ENCODE data around the gene USH2A.

DNA sequence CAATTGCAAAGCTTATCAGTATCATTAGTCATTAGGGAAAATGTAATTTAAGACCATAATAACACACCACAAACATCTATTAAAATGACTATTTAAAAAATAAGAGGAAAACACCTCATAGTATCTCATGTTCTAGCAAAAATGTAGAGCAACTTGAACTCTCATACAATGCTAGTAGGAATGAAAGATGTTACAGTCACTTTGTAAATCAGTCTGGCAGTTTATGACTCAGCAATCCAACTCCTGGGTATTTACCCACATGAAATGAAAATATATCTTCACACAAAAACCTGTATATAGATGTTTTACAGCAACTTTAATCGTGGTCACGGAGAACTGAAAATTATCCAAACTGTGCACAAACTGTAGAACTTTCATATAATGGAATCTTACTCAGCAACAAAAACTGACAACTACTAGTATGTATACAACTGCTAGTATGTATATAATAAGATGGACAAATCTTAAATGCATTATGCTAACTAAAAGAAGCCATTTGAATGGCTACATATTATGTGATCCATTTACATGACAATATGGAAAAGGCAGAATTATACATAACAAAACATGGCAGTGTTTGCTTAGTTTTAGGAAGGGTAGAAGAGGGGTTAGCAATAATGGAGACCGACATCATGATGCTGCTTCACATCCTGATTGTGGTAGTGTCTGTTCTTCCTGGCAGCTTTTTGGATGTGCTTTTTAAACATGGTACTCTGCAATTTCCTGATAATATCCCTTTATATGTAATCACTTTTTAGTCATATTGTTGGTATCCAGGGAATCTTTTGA lies 589.1 kb downstream of the USH2A start:
- TF ChIP-seq, protein P1, sequence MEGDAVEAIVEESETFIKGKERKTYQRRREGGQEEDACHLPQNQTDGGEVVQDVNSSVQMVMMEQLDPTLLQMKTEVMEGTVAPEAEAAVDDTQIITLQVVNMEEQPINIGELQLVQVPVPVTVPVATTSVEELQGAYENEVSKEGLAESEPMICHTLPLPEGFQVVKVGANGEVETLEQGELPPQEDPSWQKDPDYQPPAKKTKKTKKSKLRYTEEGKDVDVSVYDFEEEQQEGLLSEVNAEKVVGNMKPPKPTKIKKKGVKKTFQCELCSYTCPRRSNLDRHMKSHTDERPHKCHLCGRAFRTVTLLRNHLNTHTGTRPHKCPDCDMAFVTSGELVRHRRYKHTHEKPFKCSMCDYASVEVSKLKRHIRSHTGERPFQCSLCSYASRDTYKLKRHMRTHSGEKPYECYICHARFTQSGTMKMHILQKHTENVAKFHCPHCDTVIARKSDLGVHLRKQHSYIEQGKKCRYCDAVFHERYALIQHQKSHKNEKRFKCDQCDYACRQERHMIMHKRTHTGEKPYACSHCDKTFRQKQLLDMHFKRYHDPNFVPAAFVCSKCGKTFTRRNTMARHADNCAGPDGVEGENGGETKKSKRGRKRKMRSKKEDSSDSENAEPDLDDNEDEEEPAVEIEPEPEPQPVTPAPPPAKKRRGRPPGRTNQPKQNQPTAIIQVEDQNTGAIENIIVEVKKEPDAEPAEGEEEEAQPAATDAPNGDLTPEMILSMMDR (IDR thresholded peaks at IDR 0.05): no peak
- TF ChIP-seq EZH2 (IDR thresholded peaks at IDR 0.05): no peak
